ENCODE results near the gene ALDH3A2.
"Not testable (repeated sequence)": the region's sequence is repeated elsewhere in the genome, so short reads cannot be mapped to it uniquely, and the experiment has no call there.

DNA sequence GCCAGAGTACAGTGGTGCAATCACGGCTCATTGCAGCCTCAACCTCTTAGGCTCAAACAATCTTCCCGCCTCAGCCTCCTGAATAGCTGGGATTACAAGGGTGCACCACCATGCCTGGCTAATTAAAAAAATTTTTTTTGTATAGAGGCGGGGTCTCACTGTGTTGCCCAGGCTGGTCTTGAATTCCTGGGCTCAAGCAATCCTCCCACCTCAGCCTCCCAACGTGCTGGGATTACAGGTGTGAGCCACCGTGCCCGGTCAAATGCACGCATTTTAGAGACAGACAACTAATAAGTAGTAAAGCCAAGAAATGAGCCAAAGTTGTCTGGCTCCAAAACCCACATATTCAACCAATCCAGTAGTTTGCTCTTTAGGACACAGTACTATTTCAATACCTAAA lies 21.1 kb downstream of the ALDH3A2 start:
- TF ChIP-seq, protein P1, sequence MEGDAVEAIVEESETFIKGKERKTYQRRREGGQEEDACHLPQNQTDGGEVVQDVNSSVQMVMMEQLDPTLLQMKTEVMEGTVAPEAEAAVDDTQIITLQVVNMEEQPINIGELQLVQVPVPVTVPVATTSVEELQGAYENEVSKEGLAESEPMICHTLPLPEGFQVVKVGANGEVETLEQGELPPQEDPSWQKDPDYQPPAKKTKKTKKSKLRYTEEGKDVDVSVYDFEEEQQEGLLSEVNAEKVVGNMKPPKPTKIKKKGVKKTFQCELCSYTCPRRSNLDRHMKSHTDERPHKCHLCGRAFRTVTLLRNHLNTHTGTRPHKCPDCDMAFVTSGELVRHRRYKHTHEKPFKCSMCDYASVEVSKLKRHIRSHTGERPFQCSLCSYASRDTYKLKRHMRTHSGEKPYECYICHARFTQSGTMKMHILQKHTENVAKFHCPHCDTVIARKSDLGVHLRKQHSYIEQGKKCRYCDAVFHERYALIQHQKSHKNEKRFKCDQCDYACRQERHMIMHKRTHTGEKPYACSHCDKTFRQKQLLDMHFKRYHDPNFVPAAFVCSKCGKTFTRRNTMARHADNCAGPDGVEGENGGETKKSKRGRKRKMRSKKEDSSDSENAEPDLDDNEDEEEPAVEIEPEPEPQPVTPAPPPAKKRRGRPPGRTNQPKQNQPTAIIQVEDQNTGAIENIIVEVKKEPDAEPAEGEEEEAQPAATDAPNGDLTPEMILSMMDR (IDR thresholded peaks at IDR 0.05; ENCODE audit: borderline replicate concordance, extremely low read depth, low read length, poor library complexity, severe bottlenecking), result not testable (repeated sequence)
- TF ChIP-seq EZH2 (IDR thresholded peaks at IDR 0.05; ENCODE audit: borderline replicate concordance, low read depth, low read length, severe bottlenecking), result not testable (repeated sequence)

Measured in DND-41 (cell line).